Lung (tissue), 12 donors: ENCODE data around the gene IGSF3. TPM values are rescaled to one million over a fixed set of nuclear protein-coding genes. Genes with fewer than 3 reads are reported as not detected.
"Not testable (repeated sequence)": the region's sequence is repeated elsewhere in the genome, so short reads cannot be mapped to it uniquely, and the experiment has no call there.

ENCODE experiments used
- ATAC-seq: fragments of 200-7000 bp; cut with Tn5 transposase; one replicate; pipeline ENCODE4 v1.9.1; 2020; ENCODE audit warnings: moderate number of reproducible peaks; ENCODE audit not compliant: insufficient read depth, low FRiP score
- DNase-seq, 3 donors: peaks; one replicate each; pipeline ENCODE4 v3.0.0-alpha.2; 2013 to 2017
- H3K27ac ChIP-seq, 2 donors: one replicate each; pipeline ENCODE4 v1.5.1; 2013; ENCODE audit warnings: mild to moderate bottlenecking in 2 of 2, moderate library complexity in 2 of 2, control low read depth in 1 of 2, inconsistent platforms in 1 of 2, low read depth in 1 of 2, low read length in 1 of 2
- H3K27me3 ChIP-seq, 3 donors: one replicate each; pipeline ENCODE4 v1.5.1; 2013; ENCODE audit warnings: low read length in 2 of 3; ENCODE audit not compliant: control insufficient read depth in 3 of 3, insufficient read depth in 3 of 3
- H3K36me3 ChIP-seq, 4 donors: one replicate each; pipeline ENCODE4 v1.5.1; 2013; ENCODE audit warnings: low read length in 4 of 4, mild to moderate bottlenecking in 1 of 4, moderate library complexity in 1 of 4; ENCODE audit not compliant: control insufficient read depth in 4 of 4, insufficient read depth in 4 of 4
- H3K4me1 ChIP-seq, 5 donors: one replicate each; pipeline ENCODE4 v1.5.1; 2013; ENCODE audit warnings: low read length in 5 of 5, mild to moderate bottlenecking in 2 of 5, moderate library complexity in 1 of 5; ENCODE audit not compliant: control insufficient read depth in 5 of 5, insufficient read depth in 5 of 5
- H3K4me3 ChIP-seq: one replicate; pipeline ENCODE4 v1.5.1; 2013; ENCODE audit warnings: mild to moderate bottlenecking, control low read depth, moderate library complexity
- H3K9ac ChIP-seq, 2 donors: one replicate each; pipeline ENCODE4 v1.5.1; 2013; ENCODE audit warnings: low read length in 2 of 2, control low read depth in 1 of 2; ENCODE audit not compliant: insufficient read depth in 1 of 2
- H3K9me3 ChIP-seq, 4 donors: one replicate each; pipeline ENCODE4 v1.5.1; 2013; ENCODE audit warnings: low read length in 3 of 4, mild to moderate bottlenecking in 1 of 4, moderate library complexity in 1 of 4; ENCODE audit not compliant: control insufficient read depth in 4 of 4, insufficient read depth in 3 of 4
- CTCF ChIP-seq: IDR thresholded peaks from 2 replicates; pipeline ENCODE4 v1.5.1; 2012; ENCODE audit warnings: mild to moderate bottlenecking; ENCODE audit errors: control extremely low read depth, extremely low read depth
- WGBS, 2 donors: extraction: QIAGEN DNeasy Blood & Tissue Kit; methylation state at CpG; one replicate each; pipeline ENCODE4 v1.1.7; 2013; 5-methylcytosine and 5-hydroxymethylcytosine counted together
- polyA plus RNA-seq, 2 donors: library from polyadenylated mRNA; stranded (reverse); fragments of 200-250 nt; gene quantifications; one replicate each; pipeline ENCODE4 v1.2.1, GENCODE V29; 2013
- total RNA-seq, 2 donors: library from RNA; depleted of rRNA in 1 of 2; stranded (reverse); fragments of >200 nt in 1 of 2; gene quantifications; one replicate each; pipeline ENCODE4 v1.2.1, GENCODE V29; 2014 to 2021
- donor health status: control.
- donor health status: control.
- donor health status: Bipolar disorder and iron deficiency.
- donor health status: healthy.
- donor health status: DM: yes; HTN: yes; CAD: no.

Gene IGSF3
- total and polyA plus RNA-seq, 4 donors = 6.3 to 48.5 (median 13.3) TPM

- no peaks in the 10 kb centered on the region for H3K36me3 ChIP-seq
- H3K9me3 ChIP-seq = no peaks in the 10 kb centered on the region
- no peak overlapping the region for H3K27ac ChIP-seq
These were observed 2.6 kb downstream of the IGSF3 start for GRCh38 chr1:116664978-116665371.

GRCh38 chr1:116664366-116664977 is 3.1 kb downstream of the IGSF3 start:
- ATAC-seq (no peak), DNase-seq (no peak)
- Histone ChIP-seq H3K27ac (no peak overlapping the region), H3K4me3 (no peak overlapping the region), H3K9me3 (no peaks in the 10 kb centered on the region), H3K27me3 (no peaks in the 10 kb centered on the region), H3K36me3 (no peaks in the 10 kb centered on the region), H3K4me1 (peaks cover 0 to 11% (median 6%) of the 10 kb centered on the region in 5 donors), H3K9ac (no peak overlapping the region)
- no peak for TF ChIP-seq CTCF
- 86 to 88% methylated on average over 5 of the region's 5 CpGs for whole genome bisulfite sequencing, 2 donors

More at GRCh38 chr1:116664978-116665371, 2.6 kb downstream of the IGSF3 start:
- 74 to 78% methylated on average over 4 of the region's 4 CpGs for WGBS, 2 donors
- H3K9ac ChIP-seq = no peak overlapping the region
- no peak for TF ChIP-seq CTCF
- H3K4me1 ChIP-seq = peaks cover 0 to 11% (median 6%) of the 10 kb centered on the region in 5 donors
- ATAC-seq (no peak), DNase-seq (no peak)
- no peaks in the 10 kb centered on the region for H3K27me3 ChIP-seq
- no peak overlapping the region for H3K4me3 ChIP-seq

DNA sequence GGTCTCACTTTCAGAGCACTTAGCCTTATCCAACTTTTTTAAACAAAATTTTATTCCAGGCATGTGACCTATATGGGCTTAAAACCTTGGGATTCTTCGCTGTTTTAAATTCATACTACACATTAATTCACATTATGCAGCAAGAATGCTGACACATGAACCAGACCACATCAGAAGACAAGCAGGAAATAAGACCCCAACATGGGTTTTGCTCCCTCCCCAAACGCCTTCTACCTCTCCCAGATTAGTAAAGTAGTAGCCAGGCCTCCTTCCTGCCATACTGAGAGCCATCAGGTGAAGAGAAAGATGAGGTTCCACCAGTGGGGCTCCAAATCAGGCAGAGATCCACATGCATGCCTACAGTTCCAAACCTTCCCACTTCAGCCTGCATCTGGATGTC is 3.7 kb downstream of the IGSF3 start:
- DNase-seq (no peak), ATAC-seq (no peak)
- Histone ChIP-seq H3K36me3 (no peaks in the 10 kb centered on the region), H3K9ac (no peak overlapping the region), H3K27ac (no peak overlapping the region), H3K4me1 (peaks cover 0 to 11% (median 4%) of the 10 kb centered on the region in 5 donors), H3K9me3 (no peaks in the 10 kb centered on the region), H3K27me3 (no peaks in the 10 kb centered on the region), H3K4me3 (no peak overlapping the region)
- no peak for TF ChIP-seq CTCF
- 50 to 66% methylated on average over 2 of the region's 2 CpGs for WGBS, 2 donors

GRCh38 chr1:116661633-116662032 is 5.9 kb downstream of the IGSF3 start:
- H3K9me3 ChIP-seq = no peaks in the 10 kb centered on the region
- peaks cover 0 to 7% (median 5%) of the 10 kb centered on the region in 5 donors for H3K4me1 ChIP-seq
- no peaks in the 10 kb centered on the region for H3K36me3 ChIP-seq
- TF ChIP-seq CTCF = no peak
- H3K4me3 ChIP-seq = no peak overlapping the region
- WGBS, 2 donors = 90 to 94% methylated on average over 1 of the region's 1 CpG
- H3K27ac ChIP-seq = no peak overlapping the region
- no peaks in the 10 kb centered on the region for H3K27me3 ChIP-seq
- ATAC-seq (no peak), DNase-seq (no peak)
- no peak overlapping the region for H3K9ac ChIP-seq

DNA sequence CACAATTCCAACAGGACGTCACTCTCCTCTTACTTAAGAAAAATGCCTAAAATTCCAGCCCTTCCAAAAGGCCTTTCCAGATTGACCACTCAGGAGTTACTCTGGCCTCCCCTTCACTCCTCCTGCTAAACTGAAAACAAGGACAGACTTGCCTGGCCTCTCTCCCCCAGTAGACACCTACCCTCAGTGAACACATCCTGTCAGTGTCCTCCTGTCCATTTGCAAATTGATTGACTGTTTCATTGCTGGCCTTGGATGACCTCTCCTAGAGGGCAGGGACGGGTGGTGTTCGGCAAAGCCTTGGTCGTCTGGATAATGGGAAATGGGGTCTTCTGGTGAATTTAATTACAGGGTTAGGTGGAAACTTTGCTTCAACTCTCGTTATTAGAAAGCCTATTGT is 8.9 kb downstream of the IGSF3 start:
- H3K9me3 ChIP-seq, H3K4me3 ChIP-seq, H3K4me1 ChIP-seq, DNase-seq, H3K36me3 ChIP-seq, H3K9ac ChIP-seq, H3K27me3 ChIP-seq, H3K27ac ChIP-seq, ATAC-seq: not testable (repeated sequence)
- WGBS, 2 donors = 87% methylated on average over 5 of the region's 5 CpGs

DNA sequence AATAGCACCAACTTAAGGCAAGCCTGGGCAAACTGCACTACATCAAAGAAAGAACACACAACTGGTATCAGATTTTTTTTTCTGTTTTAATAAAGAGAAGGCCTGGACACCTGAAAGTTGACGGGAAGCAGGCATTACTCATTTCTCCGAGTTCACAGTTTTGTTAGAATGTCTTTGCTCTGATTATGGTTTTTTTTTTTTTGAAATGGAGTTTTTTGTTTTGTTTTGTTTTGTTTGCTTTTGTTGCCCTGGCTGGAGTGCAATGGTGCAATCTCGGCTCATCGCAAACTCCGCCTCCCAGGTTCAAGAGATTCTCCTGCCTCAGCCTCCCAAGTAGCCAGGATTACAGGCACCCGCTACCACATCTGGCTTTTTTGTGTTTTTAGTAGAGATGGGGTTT is 9.7 kb downstream of the IGSF3 start:
- WGBS, 2 donors = 86 to 94% methylated on average over 6 of the region's 6 CpGs

More for the DNA sequence above, 9.7 kb downstream of the IGSF3 start:
- DNase-seq, H3K9me3 ChIP-seq, H3K9ac ChIP-seq, ATAC-seq, H3K36me3 ChIP-seq, H3K27ac ChIP-seq, H3K4me3 ChIP-seq, H3K27me3 ChIP-seq, H3K4me1 ChIP-seq: not testable (repeated sequence)
